T-helper 17 cell (primary cell): ENCODE results near the gene PRDM1. TPM values are rescaled to one million over a fixed set of nuclear protein-coding genes. Genes with fewer than 3 reads are reported as not detected.

Experiments used
- ATAC-seq: fragments of 150-1000 bp; cut with Tn5 transposase; 2 replicates; pipeline ENCODE4 v1.10.0; 2021; ENCODE audit warnings: mild to moderate bottlenecking, moderate library complexity
- DNase-seq, 3 donors: peaks; one replicate each; pipeline versions ENCODE4 v3.0.0 to v3.0.0-alpha.2; 2020 to 2021
- H3K9me3 ChIP-seq: one replicate; pipeline ENCODE4 v1.7.0; 2013; ENCODE audit warnings: low read length, mild to moderate bottlenecking; ENCODE audit not compliant: control insufficient read depth, poor library complexity, severe bottlenecking
- H3K27ac Mint-ChIP-seq: one replicate; pipeline ENCODE4 v1.8.0; 2022; ENCODE audit warnings: mild to moderate bottlenecking, moderate library complexity, mixed read lengths
- H3K27me3 Mint-ChIP-seq: one replicate; pipeline ENCODE4 v1.8.0; 2022; ENCODE audit warnings: mixed read lengths
- H3K36me3 Mint-ChIP-seq: one replicate; pipeline ENCODE4 v1.8.0; 2022; ENCODE audit warnings: low read depth, mixed read lengths
- H3K4me1 Mint-ChIP-seq: one replicate; pipeline ENCODE4 v1.8.0; 2022; ENCODE audit warnings: mild to moderate bottlenecking, mixed read lengths
- H3K4me3 Mint-ChIP-seq: one replicate; pipeline ENCODE4 v1.8.0; 2022; ENCODE audit warnings: mild to moderate bottlenecking, moderate library complexity, mixed read lengths
- total RNA-seq, 4 donors: library from RNA in 2 of 4; stranded (reverse) in 2 of 4; gene quantifications; one replicate each; pipeline ENCODE4 v1.2.3 and lab custom pipeline; 2022 to 2026

The PRDM1 gene
- total RNA-seq, 2 donors from 2014 or later = 122 to 141 TPM

- ATAC-seq (no peak), DNase-seq (no peak)
- no peaks in the 10 kb centered on the region for H3K27me3 Mint-ChIP-seq
- no peaks in the 10 kb centered on the region for H3K36me3 Mint-ChIP-seq
- H3K4me1 Mint-ChIP-seq = peaks cover 60% of the 10 kb centered on the region
- H3K27ac Mint-ChIP-seq = peak overlapping the region; percentile 93
- no peaks in the 10 kb centered on the region for H3K9me3 ChIP-seq
- H3K4me3 Mint-ChIP-seq = peak overlapping the region; percentile 74
Measured at GRCh38 chr6:106116125-106116832, 30.1 kb downstream of the PRDM1 start.

DNA sequence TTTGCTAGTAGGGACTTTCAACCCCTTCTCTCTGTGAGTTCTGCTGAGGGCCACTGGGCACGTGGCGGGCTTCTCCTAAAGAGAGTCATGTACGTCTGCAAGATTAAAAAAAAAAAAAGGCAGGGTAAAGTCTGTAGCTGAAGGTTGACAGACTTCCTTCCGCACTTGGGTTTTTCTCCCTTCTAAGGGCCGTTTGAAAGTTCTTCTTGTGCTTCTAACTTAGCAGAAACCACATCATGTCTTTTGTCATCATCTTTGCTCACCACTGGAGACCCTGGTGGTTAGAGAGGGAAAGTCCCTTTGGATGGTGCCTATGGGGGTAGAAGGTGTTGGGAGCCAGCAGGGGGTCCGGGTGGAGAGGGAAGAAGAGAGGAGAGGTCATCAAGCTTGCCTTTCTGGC, 31.4 kb downstream of the PRDM1 start:
- no peaks in the 10 kb centered on the region for H3K9me3 ChIP-seq
- Mint-ChIP-seq H3K4me3 (peak overlapping the region; percentile 74), H3K36me3 (no peaks in the 10 kb centered on the region), H3K27ac (peak overlapping the region; percentile 93), H3K27me3 (no peaks in the 10 kb centered on the region), H3K4me1 (peaks cover 50% of the 10 kb centered on the region)
- peak; percentile 45 to 58 (median 50) for DNase-seq
- peak; percentile 92 for ATAC-seq

DNA sequence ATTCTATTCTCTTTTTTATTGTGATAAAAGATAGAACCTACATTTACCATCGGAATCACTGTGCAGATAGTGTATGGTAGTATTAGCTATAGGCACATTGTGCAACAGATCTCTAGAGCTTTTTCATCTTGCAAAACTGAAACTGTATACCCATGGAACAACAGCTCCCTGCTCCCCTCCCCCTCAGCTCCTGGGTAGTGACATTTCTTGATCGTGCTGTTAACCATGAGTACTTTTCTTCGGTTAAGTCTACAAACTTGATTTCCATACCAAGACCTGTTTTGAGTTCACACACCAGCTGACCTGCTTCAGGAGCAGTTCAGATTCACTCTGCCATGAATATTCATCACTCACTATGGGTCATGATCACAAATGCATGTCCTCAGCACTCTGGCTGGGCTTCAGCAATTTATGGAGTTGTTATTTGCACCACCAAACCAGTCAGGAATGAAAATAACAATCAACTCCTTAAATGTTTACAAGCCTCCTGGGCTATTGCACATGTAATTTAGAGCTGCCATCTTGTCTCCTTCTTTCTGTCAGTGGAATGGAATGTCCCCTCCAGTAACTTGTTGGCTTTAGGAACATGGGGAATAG, 32.8 kb downstream of the PRDM1 start:
- DNase-seq = no peak
- Mint-ChIP-seq H3K4me1 (peaks cover 40% of the 10 kb centered on the region), H3K4me3 (peak overlapping the region; percentile 22), H3K27me3 (no peaks in the 10 kb centered on the region), H3K27ac (peak overlapping the region; percentile 22), H3K36me3 (no peaks in the 10 kb centered on the region)
- no peaks in the 10 kb centered on the region for H3K9me3 ChIP-seq
- no peak for ATAC-seq

DNA sequence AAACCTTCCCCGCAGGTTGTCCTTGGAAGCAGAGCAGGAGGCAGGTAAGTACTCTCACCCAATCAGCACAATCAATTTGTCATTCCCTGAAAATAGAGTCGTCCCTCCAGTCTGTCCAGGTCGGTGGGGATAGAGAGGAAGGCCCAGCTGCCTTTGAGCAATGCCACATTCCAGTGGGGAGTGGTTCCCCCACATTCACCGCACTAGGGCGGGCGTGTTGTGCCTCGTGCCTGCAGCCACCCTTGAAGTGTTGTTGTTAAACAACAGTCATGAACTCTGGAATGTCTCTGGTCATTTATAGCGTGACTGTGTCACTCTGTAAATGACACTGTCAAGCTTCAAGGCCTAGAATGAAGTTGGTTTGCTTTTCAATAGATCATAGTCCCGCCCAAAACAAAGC, 33.4 kb downstream of the PRDM1 start:
- Mint-ChIP-seq H3K4me3 (no peak overlapping the region), H3K27me3 (no peaks in the 10 kb centered on the region), H3K27ac (peak overlapping the region; percentile 22), H3K36me3 (no peaks in the 10 kb centered on the region), H3K4me1 (peaks cover 34% of the 10 kb centered on the region)
- no peaks in the 10 kb centered on the region for H3K9me3 ChIP-seq
- DNase-seq = no peak
- ATAC-seq = no peak

GRCh38 chr6:106120006-106120405, 33.9 kb downstream of the PRDM1 start:
- Mint-ChIP-seq H3K4me3 (no peak overlapping the region), H3K36me3 (no peaks in the 10 kb centered on the region), H3K27ac (peak overlapping the region; percentile 22), H3K4me1 (peaks cover 30% of the 10 kb centered on the region), H3K27me3 (no peaks in the 10 kb centered on the region)
- no peaks in the 10 kb centered on the region for H3K9me3 ChIP-seq
- no peak for DNase-seq
- no peak for ATAC-seq

- Mint-ChIP-seq H3K27me3 (no peaks in the 10 kb centered on the region), H3K27ac (peak overlapping the region; percentile 22), H3K4me1 (peaks cover 30% of the 10 kb centered on the region), H3K4me3 (no peak overlapping the region), H3K36me3 (no peaks in the 10 kb centered on the region)
- DNase-seq = no peak
- no peaks in the 10 kb centered on the region for H3K9me3 ChIP-seq
- ATAC-seq = no peak
Measured at GRCh38 chr6:106120406-106120805, 34.3 kb downstream of the PRDM1 start.

GRCh38 chr6:106122306-106122918, 36.3 kb downstream of the PRDM1 start:
- Mint-ChIP-seq H3K27ac (no peak overlapping the region), H3K36me3 (no peaks in the 10 kb centered on the region), H3K27me3 (no peaks in the 10 kb centered on the region), H3K4me3 (no peak overlapping the region), H3K4me1 (peaks cover 30% of the 10 kb centered on the region)
- no peaks in the 10 kb centered on the region for H3K9me3 ChIP-seq
- DNase-seq (no peak), ATAC-seq (no peak)

DNA sequence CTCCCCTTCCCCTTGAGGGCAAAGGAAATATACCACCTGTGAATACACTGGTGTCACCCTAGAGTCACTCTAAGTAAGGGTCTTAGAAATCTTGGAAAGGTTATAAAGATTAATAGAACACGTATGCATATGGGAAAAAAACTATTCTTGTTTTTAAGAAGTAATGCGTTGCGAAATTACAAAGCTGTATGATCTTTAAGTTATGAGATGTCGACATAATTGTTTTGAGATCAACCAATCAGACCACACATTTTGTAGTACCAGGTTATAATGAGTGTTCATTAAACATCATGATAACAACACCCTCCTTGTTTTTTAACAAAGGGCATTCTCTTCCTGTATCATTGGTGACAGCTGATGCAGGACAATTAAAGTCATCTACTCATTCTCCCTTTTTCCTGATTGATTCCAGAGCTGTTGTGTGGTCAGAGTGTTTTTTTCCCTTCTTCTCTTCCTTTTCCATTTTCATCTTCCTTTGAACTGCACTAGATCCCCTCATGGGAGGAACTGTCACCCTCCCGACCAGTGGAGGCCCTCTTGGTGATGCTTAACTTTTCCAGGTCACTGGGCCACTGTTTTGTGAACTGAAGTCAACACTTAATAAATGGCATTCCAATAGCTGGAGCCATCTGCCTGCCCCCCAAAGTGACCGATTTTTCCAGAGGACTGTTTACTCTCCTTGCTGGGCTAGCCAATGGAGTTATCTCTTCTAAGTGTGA, 37.0 kb downstream of the PRDM1 start:
- no peak overlapping the region for H3K27ac Mint-ChIP-seq
- peaks cover 24% of the 10 kb centered on the region for H3K4me1 Mint-ChIP-seq
- DNase-seq (no peak), ATAC-seq (no peak)
- no peaks in the 10 kb centered on the region for H3K27me3 Mint-ChIP-seq
- H3K36me3 Mint-ChIP-seq = no peaks in the 10 kb centered on the region
- H3K9me3 ChIP-seq = no peaks in the 10 kb centered on the region
- H3K4me3 Mint-ChIP-seq = no peak overlapping the region

DNA sequence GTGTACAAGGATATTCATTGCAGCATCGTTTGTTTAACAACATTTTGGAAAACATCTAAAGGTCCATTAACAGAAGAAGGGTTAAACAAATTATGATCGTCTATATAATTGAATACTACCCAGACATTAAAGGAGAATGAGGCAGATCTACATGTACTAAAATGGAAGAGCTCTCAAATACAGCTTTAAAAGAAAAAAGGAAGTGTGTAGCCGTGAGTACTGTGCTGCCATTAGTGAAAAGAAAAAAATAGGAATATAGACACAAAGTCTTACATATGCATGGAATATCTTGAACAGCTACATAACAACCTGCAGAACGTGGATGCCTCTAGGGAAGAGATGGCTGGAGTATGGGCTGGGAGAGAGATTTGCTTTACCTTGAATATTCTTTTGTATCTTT, 37.9 kb downstream of the PRDM1 start:
- H3K4me3 Mint-ChIP-seq = no peak overlapping the region
- peaks cover 23% of the 10 kb centered on the region for H3K4me1 Mint-ChIP-seq
- H3K27me3 Mint-ChIP-seq = no peaks in the 10 kb centered on the region

DNA sequence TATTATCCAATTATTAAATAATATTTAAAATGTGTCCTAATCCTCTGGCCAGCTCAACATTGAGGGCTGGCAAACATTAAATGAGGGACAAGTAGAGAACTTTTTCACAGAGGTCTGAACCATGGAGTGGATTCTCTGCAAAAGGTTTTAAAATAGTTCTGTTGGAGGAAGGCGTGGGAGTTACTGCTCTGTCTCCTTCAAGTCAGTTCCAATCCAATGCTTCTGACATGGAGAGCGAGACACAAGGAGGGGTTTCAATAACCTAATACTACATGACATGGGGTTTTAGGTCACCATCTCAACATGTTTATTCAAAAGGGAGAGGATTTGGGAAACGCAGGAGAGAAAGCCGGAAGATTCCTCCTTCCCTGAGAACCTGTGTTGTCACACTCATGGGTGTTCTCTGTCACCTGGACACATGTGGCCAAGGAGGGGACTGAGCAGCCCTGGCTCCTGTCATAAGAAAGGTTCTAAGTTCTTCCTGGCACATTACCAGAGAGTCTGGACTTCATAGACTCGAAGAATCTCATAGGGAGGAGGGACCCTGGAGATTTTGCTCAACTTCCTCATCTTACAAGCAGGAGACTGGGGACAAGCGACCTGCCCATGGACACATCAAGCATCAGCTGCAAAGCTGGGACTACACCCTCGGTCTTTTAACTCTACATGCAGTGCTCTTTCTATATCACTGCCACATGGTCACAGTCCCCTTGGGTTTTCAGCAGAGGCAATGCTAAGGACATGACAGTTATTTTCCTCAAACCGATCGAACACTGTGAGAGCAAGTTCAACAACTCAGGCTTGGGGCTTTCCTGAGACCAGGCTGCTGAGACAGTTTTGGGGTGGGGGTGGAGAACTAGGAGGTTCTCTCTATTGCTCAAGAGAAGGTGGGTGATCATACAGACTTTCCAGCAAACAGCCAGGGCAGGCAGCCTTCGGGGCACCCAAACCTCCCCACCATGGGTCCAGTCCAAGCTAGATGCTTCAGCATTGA, 38.6 kb downstream of the PRDM1 start:
- Mint-ChIP-seq H3K4me3 (peak overlapping the region; percentile 15), H3K27ac (peak overlapping the region; percentile 95), H3K36me3 (no peaks in the 10 kb centered on the region), H3K27me3 (no peaks in the 10 kb centered on the region), H3K4me1 (peaks cover 22% of the 10 kb centered on the region)
- no peaks in the 10 kb centered on the region for H3K9me3 ChIP-seq
- ATAC-seq = no peak
- no peak for DNase-seq

More for the DNA sequence above, 37.9 kb downstream of the PRDM1 start:
- H3K9me3 ChIP-seq = no peaks in the 10 kb centered on the region
- Mint-ChIP-seq H3K36me3 (no peaks in the 10 kb centered on the region), H3K27ac (no peak overlapping the region)
- DNase-seq (no peak), ATAC-seq (no peak)

DNA sequence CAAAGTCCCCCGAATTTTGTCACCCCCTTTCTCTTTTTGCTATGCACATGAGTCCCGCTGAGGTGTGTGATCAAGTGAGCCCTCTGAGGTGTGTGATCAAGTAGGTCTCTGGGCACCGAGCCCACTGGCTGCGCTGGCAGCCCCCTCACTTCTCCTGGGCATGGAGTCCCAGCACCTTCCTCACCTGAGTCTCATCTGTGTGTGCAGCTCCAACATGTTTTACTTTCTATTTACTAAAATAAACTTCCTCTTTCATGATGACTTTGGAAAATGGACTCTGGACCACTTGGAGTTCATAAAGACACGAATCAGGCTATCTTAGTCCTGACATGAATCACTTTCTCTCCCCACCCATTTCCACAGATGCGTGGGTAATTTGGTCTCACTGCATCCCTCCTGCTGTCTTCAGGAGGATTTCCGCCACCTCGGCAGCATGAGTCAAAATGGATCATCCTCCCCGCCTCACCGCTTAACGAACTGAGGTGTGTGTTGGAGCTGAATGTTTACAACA, 39.8 kb downstream of the PRDM1 start:
- Mint-ChIP-seq H3K27me3 (no peaks in the 10 kb centered on the region), H3K27ac (peak overlapping the region; percentile 95), H3K4me3 (peak overlapping the region; percentile 87), H3K4me1 (peaks cover 25% of the 10 kb centered on the region), H3K36me3 (no peaks in the 10 kb centered on the region)
- H3K9me3 ChIP-seq = no peaks in the 10 kb centered on the region
- peak; percentile 88 for ATAC-seq
- peak in 1 of 3 donors; percentile 20 for DNase-seq

- H3K27ac Mint-ChIP-seq = peak overlapping the region; percentile 95
- H3K36me3 Mint-ChIP-seq = no peaks in the 10 kb centered on the region
- H3K4me3 Mint-ChIP-seq = peak overlapping the region; percentile 87
- ATAC-seq (no peak), DNase-seq (no peak)
- no peaks in the 10 kb centered on the region for H3K9me3 ChIP-seq
- H3K27me3 Mint-ChIP-seq = no peaks in the 10 kb centered on the region
- H3K4me1 Mint-ChIP-seq = peaks cover 25% of the 10 kb centered on the region
Measured at GRCh38 chr6:106126482-106126881, 40.3 kb downstream of the PRDM1 start.
